ENCODE data around the gene ZFAND6.
"Not testable (repeated sequence)": the region's sequence is repeated elsewhere in the genome, so short reads cannot be mapped to it uniquely, and the experiment has no call there.

The ZFAND6 gene

GRCh38 chr15:80095969-80096368 lies 36.5 kb downstream of the ZFAND6 start:
- DNase-seq (ENCODE audit: low read depth, low spot score): no peak

- no peak for DNase-seq (ENCODE audit: low read depth, low spot score)
These were observed 38.9 kb downstream of the ZFAND6 start for GRCh38 chr15:80098341-80098740.

- no peak for DNase-seq (ENCODE audit: low read depth, low spot score)
These were observed 39.8 kb downstream of the ZFAND6 start for GRCh38 chr15:80099241-80099640.

GRCh38 chr15:80099662-80100061 lies 40.2 kb downstream of the ZFAND6 start:
- not testable (repeated sequence) for DNase-seq (ENCODE audit: low read depth, low spot score)

GRCh38 chr15:80100247-80100646 lies 40.8 kb downstream of the ZFAND6 start:
- no peak for DNase-seq (ENCODE audit: low read depth, low spot score)

GRCh38 chr15:80105193-80105592 lies 45.7 kb downstream of the ZFAND6 start:
- DNase-seq (ENCODE audit: low read depth, low spot score): no peak

- peak; percentile 10 for DNase-seq (ENCODE audit: low read depth, low spot score)
These were observed 46.1 kb downstream of the ZFAND6 start for GRCh38 chr15:80105595-80105994.

- no peak for DNase-seq (ENCODE audit: low read depth, low spot score)
These were observed 46.6 kb downstream of the ZFAND6 start for GRCh38 chr15:80106051-80106450.

GRCh38 chr15:80107204-80107603 lies 47.7 kb downstream of the ZFAND6 start:
- DNase-seq (ENCODE audit: low read depth, low spot score): no peak

GRCh38 chr15:80107774-80108173 lies 48.3 kb downstream of the ZFAND6 start:
- DNase-seq (ENCODE audit: low read depth, low spot score): no peak

- no peak for DNase-seq (ENCODE audit: low read depth, low spot score)
These were observed 49.9 kb downstream of the ZFAND6 start for GRCh38 chr15:80109388-80109787.

GRCh38 chr15:80110920-80111319 lies 51.4 kb downstream of the ZFAND6 start:
- DNase-seq (ENCODE audit: low read depth, low spot score): no peak

- no peak for DNase-seq (ENCODE audit: low read depth, low spot score)
These were observed 54.6 kb downstream of the ZFAND6 start for GRCh38 chr15:80114114-80114513.

- DNase-seq (ENCODE audit: low read depth, low spot score): no peak
These were observed 55.5 kb downstream of the ZFAND6 start for GRCh38 chr15:80115021-80115420.

GRCh38 chr15:80118956-80119355 lies 59.5 kb downstream of the ZFAND6 start:
- DNase-seq (ENCODE audit: low read depth, low spot score): no peak

GRCh38 chr15:80120636-80121035 lies 61.2 kb downstream of the ZFAND6 start:
- DNase-seq (ENCODE audit: low read depth, low spot score): no peak

- no peak for DNase-seq (ENCODE audit: low read depth, low spot score)
These were observed 62.1 kb downstream of the ZFAND6 start for GRCh38 chr15:80121546-80121945.

GRCh38 chr15:80123034-80123433 lies 63.6 kb downstream of the ZFAND6 start:
- DNase-seq (ENCODE audit: low read depth, low spot score): no peak

- not testable (repeated sequence) for DNase-seq (ENCODE audit: low read depth, low spot score)
These were observed 67.8 kb downstream of the ZFAND6 start for GRCh38 chr15:80127253-80127652.

GRCh38 chr15:80127911-80128310 lies 68.4 kb downstream of the ZFAND6 start:
- DNase-seq (ENCODE audit: low read depth, low spot score): no peak

- no peak for DNase-seq (ENCODE audit: low read depth, low spot score)
These were observed 72.9 kb downstream of the ZFAND6 start for GRCh38 chr15:80132382-80132781.

- no peak for DNase-seq (ENCODE audit: low read depth, low spot score)
These were observed 77.4 kb downstream of the ZFAND6 start for GRCh38 chr15:80136854-80137253.

GRCh38 chr15:80138961-80139360 lies 79.5 kb downstream of the ZFAND6 start:
- no peak for DNase-seq (ENCODE audit: low read depth, low spot score)

GRCh38 chr15:80140909-80141308 lies 81.4 kb downstream of the ZFAND6 start:
- no peak for DNase-seq (ENCODE audit: low read depth, low spot score)

Data from astrocyte of the hippocampus (primary cell).